ENCODE results near the gene SEC24D. TPM values are rescaled to one million over a fixed set of nuclear protein-coding genes. Genes with fewer than 3 reads are reported as not detected.

Gene SEC24D
- total RNA-seq, 1 experiment from 2014 or later, result 63.1 TPM

GRCh38 chr4:118836301-118837120, 585 bp upstream of the SEC24D start (continued):
- TF ChIP-seq, protein P1, sequence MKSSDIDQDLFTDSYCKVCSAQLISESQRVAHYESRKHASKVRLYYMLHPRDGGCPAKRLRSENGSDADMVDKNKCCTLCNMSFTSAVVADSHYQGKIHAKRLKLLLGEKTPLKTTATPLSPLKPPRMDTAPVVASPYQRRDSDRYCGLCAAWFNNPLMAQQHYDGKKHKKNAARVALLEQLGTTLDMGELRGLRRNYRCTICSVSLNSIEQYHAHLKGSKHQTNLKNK (CRISPR knock-in tag; IDR thresholded peaks at IDR 0.05), result no peak
- TF ChIP-seq, protein P2, sequence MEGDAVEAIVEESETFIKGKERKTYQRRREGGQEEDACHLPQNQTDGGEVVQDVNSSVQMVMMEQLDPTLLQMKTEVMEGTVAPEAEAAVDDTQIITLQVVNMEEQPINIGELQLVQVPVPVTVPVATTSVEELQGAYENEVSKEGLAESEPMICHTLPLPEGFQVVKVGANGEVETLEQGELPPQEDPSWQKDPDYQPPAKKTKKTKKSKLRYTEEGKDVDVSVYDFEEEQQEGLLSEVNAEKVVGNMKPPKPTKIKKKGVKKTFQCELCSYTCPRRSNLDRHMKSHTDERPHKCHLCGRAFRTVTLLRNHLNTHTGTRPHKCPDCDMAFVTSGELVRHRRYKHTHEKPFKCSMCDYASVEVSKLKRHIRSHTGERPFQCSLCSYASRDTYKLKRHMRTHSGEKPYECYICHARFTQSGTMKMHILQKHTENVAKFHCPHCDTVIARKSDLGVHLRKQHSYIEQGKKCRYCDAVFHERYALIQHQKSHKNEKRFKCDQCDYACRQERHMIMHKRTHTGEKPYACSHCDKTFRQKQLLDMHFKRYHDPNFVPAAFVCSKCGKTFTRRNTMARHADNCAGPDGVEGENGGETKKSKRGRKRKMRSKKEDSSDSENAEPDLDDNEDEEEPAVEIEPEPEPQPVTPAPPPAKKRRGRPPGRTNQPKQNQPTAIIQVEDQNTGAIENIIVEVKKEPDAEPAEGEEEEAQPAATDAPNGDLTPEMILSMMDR (IDR thresholded peaks at IDR 0.05), result no peak
- TF ChIP-seq USF2 (CRISPR knock-in tag; IDR thresholded peaks at IDR 0.05), result no peak; the same call in 1 of the 2 replicates
- TF ChIP-seq, protein P3, sequence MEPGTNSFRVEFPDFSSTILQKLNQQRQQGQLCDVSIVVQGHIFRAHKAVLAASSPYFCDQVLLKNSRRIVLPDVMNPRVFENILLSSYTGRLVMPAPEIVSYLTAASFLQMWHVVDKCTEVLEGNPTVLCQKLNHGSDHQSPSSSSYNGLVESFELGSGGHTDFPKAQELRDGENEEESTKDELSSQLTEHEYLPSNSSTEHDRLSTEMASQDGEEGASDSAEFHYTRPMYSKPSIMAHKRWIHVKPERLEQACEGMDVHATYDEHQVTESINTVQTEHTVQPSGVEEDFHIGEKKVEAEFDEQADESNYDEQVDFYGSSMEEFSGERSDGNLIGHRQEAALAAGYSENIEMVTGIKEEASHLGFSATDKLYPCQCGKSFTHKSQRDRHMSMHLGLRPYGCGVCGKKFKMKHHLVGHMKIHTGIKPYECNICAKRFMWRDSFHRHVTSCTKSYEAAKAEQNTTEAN (CRISPR knock-in tag; IDR thresholded peaks at IDR 0.05), result no peak

- peak overlapping the region; percentile 96 for H3K4me3 Mint-ChIP-seq
- POLR2A ChIA-PET, result interaction anchor here (0.6 to 1.2 kb wide), 5 partner anchors 15 to 137 kb away, joined by 3 to 7 read pairs (median 3); no protein-coding TSS in a partner anchor
- CTCF ChIA-PET, result interaction anchor here (0.6 to 2.8 kb wide), 4 partner anchors 12 to 36 kb away, joined by 3 to 11 read pairs (median 3); no protein-coding TSS in a partner anchor
- peaks cover 25% of the 10 kb centered on the region for H3K4me1 Mint-ChIP-seq
- peaks cover 22% of the 10 kb centered on the region for H3K36me3 Mint-ChIP-seq
- peak; percentile 53 for ATAC-seq
- H3K27me3 Mint-ChIP-seq (ENCODE audit: low read depth), result no peaks in the 10 kb centered on the region
- H3K9me3 Mint-ChIP-seq, result no peaks in the 10 kb centered on the region
- peak; percentile 30 for DNase-seq (ENCODE audit: low spot score)
- H3K27ac Mint-ChIP-seq, result peak overlapping the region; percentile 93
- TF ChIP-seq ESRRA (CRISPR knock-in tag; IDR thresholded peaks at IDR 0.05; ENCODE audit: borderline replicate concordance) (no peak), RORB (CRISPR knock-in tag; IDR thresholded peaks at IDR 0.05) (0 out of 2 replicates have a peak, but pooled peaks have one; percentile 11), IRF1 (CRISPR knock-in tag; IDR thresholded peaks at IDR 0.05) (no peak), ZBTB21 (CRISPR knock-in tag; IDR thresholded peaks at IDR 0.05; ENCODE audit: borderline replicate concordance) (no peak), SOX15 (CRISPR knock-in tag; IDR thresholded peaks at IDR 0.05) (no peak), MYBL2 (CRISPR knock-in tag; IDR thresholded peaks at IDR 0.05) (no peak)
- TF ChIP-seq, protein P4, sequence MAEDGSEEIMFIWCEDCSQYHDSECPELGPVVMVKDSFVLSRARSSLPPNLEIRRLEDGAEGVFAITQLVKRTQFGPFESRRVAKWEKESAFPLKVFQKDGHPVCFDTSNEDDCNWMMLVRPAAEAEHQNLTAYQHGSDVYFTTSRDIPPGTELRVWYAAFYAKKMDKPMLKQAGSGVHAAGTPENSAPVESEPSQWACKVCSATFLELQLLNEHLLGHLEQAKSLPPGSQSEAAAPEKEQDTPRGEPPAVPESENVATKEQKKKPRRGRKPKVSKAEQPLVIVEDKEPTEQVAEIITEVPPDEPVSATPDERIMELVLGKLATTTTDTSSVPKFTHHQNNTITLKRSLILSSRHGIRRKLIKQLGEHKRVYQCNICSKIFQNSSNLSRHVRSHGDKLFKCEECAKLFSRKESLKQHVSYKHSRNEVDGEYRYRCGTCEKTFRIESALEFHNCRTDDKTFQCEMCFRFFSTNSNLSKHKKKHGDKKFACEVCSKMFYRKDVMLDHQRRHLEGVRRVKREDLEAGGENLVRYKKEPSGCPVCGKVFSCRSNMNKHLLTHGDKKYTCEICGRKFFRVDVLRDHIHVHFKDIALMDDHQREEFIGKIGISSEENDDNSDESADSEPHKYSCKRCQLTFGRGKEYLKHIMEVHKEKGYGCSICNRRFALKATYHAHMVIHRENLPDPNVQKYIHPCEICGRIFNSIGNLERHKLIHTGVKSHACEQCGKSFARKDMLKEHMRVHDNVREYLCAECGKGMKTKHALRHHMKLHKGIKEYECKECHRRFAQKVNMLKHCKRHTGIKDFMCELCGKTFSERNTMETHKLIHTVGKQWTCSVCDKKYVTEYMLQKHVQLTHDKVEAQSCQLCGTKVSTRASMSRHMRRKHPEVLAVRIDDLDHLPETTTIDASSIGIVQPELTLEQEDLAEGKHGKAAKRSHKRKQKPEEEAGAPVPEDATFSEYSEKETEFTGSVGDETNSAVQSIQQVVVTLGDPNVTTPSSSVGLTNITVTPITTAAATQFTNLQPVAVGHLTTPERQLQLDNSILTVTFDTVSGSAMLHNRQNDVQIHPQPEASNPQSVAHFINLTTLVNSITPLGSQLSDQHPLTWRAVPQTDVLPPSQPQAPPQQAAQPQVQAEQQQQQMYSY (CRISPR knock-in tag; IDR thresholded peaks at IDR 0.05), result peak; percentile 13; the same call in 1 of the 2 replicates
These were observed 861 bp downstream of the SEC24D start for GRCh38 chr4:118834960-118835569.

DNA sequence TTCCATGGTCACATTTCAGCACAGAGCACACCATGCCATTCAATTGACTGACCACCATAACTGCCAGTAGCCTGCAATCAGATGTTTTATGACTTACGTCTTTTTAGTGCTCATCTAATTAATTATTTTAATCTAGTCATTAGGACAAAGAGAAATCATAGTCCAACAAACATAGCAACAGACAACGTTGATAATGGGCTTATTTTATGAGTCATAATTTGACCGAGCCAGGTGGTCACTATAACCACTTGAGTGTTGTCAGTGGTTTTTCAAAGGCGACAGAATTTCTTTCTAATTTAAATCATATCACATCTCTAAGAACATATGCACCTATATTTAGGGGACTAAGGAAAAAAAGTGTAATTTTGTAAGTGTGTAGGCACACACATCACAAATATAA, 1.9 kb downstream of the SEC24D start:
- no peaks in the 10 kb centered on the region for H3K27me3 Mint-ChIP-seq (ENCODE audit: low read depth)
- DNase-seq (ENCODE audit: low spot score) (no peak), ATAC-seq (no peak)
- H3K4me3 Mint-ChIP-seq, result peak overlapping the region; percentile 38; the same call in 1 of the 2 replicates
- peaks cover 25% of the 10 kb centered on the region for H3K4me1 Mint-ChIP-seq
- peaks cover 30% of the 10 kb centered on the region for H3K36me3 Mint-ChIP-seq
- ChIA-PET POLR2A (no interaction called here), CTCF (interaction anchor here (2.8 kb wide), 1 partner anchor 31 kb away, joined by 11 read pairs; no protein-coding TSS in a partner anchor)
- H3K27ac Mint-ChIP-seq, result no peak overlapping the region
- TF ChIP-seq, protein P5, sequence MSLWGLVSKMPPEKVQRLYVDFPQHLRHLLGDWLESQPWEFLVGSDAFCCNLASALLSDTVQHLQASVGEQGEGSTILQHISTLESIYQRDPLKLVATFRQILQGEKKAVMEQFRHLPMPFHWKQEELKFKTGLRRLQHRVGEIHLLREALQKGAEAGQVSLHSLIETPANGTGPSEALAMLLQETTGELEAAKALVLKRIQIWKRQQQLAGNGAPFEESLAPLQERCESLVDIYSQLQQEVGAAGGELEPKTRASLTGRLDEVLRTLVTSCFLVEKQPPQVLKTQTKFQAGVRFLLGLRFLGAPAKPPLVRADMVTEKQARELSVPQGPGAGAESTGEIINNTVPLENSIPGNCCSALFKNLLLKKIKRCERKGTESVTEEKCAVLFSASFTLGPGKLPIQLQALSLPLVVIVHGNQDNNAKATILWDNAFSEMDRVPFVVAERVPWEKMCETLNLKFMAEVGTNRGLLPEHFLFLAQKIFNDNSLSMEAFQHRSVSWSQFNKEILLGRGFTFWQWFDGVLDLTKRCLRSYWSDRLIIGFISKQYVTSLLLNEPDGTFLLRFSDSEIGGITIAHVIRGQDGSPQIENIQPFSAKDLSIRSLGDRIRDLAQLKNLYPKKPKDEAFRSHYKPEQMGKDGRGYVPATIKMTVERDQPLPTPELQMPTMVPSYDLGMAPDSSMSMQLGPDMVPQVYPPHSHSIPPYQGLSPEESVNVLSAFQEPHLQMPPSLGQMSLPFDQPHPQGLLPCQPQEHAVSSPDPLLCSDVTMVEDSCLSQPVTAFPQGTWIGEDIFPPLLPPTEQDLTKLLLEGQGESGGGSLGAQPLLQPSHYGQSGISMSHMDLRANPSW (CRISPR knock-in tag; conservative IDR thresholded peaks at IDR 0.05; ENCODE audit: low read depth), result no peak
- no peak for TF ChIP-seq ZNF532 (CRISPR knock-in tag; IDR thresholded peaks at IDR 0.05; ENCODE audit: borderline replicate concordance)
- H3K9me3 Mint-ChIP-seq, result no peaks in the 10 kb centered on the region
